PFSK-1 (cell line): ENCODE measurements around the gene IFNB1.

Experiments used
- FOXP2 ChIP-seq: optimal IDR thresholded peaks from 2 replicates; pipeline ENCODE3; 2011; ENCODE audit warnings: borderline replicate concordance, control low read depth, inconsistent platforms; ENCODE audit not compliant: insufficient read depth; ENCODE audit errors: extremely low read length, extremely low read depth
- POLR2AphosphoS5 ChIP-seq: IDR thresholded peaks from 2 replicates; pipeline ENCODE4 v1.6.1; 2012; ENCODE audit warnings: low read depth, mild to moderate bottlenecking, control low read depth, low read length, moderate library complexity
- SIN3A ChIP-seq: IDR thresholded peaks from 2 replicates; pipeline ENCODE4 v1.6.1; 2012; ENCODE audit warnings: mild to moderate bottlenecking, low read length, moderate library complexity, borderline replicate concordance; ENCODE audit not compliant: insufficient read depth
- TAF1 ChIP-seq: IDR thresholded peaks from 2 replicates; pipeline ENCODE4 v1.6.1; 2012; ENCODE audit warnings: low read length, control low read depth, borderline replicate concordance; ENCODE audit not compliant: insufficient read depth
- TF ChIP-seq, protein P1 (sequence below), 2 experiments: IDR thresholded peaks; 2 replicates each; pipeline versions ENCODE4 v1.6.1 to v1.8.0; 2011 to 2012; ENCODE audit warnings: low read depth in 2 of 2, low read length in 2 of 2, control low read depth in 1 of 2, inconsistent platforms in 1 of 2, mild to moderate bottlenecking in 1 of 2, moderate library complexity in 1 of 2; ENCODE audit not compliant: insufficient read depth in 1 of 2

DNA sequence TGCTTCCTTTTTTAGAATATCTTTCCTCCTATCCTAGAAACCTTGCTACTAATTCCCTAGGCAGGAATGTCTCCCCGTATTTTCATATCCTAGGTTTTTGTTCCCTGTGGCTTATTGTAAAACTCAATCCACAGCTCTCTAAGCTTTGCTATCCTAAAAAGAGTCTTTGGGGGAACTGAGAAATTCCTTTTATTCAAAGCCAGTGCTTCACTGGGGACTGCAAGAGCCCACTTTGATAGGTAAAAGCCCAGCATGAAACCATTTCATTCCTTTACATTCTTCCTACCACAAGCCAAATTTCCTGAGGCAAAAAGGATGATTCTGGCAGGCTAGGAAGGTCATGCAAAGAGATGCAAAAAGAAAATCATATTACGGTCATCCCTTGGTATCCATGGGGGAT, 40.5 kb downstream of the IFNB1 start:
- no peak for TF ChIP-seq POLR2AphosphoS5
- TF ChIP-seq TAF1, result no peak
- TF ChIP-seq, protein P1, sequence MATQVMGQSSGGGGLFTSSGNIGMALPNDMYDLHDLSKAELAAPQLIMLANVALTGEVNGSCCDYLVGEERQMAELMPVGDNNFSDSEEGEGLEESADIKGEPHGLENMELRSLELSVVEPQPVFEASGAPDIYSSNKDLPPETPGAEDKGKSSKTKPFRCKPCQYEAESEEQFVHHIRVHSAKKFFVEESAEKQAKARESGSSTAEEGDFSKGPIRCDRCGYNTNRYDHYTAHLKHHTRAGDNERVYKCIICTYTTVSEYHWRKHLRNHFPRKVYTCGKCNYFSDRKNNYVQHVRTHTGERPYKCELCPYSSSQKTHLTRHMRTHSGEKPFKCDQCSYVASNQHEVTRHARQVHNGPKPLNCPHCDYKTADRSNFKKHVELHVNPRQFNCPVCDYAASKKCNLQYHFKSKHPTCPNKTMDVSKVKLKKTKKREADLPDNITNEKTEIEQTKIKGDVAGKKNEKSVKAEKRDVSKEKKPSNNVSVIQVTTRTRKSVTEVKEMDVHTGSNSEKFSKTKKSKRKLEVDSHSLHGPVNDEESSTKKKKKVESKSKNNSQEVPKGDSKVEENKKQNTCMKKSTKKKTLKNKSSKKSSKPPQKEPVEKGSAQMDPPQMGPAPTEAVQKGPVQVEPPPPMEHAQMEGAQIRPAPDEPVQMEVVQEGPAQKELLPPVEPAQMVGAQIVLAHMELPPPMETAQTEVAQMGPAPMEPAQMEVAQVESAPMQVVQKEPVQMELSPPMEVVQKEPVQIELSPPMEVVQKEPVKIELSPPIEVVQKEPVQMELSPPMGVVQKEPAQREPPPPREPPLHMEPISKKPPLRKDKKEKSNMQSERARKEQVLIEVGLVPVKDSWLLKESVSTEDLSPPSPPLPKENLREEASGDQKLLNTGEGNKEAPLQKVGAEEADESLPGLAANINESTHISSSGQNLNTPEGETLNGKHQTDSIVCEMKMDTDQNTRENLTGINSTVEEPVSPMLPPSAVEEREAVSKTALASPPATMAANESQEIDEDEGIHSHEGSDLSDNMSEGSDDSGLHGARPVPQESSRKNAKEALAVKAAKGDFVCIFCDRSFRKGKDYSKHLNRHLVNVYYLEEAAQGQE (IDR thresholded peaks at IDR 0.05; ENCODE audit: insufficient read depth in 1 of 2, low read depth in 2 of 2, low read length in 2 of 2), result no peak
- no peak for TF ChIP-seq FOXP2
- TF ChIP-seq SIN3A, result no peak
